HEK293 (cell line): Measurements from ENCODE around the gene SEC16A.

Source experiments
- CTCF ChIA-PET: fragments of 350-600 bp; formaldehyde crosslinking; extraction: SDS; loops from one replicate; lab custom pipeline; 2021; ENCODE audit warnings: antibody characterized with exemption; lab: Yijun Ruan, JAX
- POLR2A ChIA-PET: fragments of 300-600 bp; formaldehyde crosslinking; extraction: SDS; loops from one replicate; lab custom pipeline; 2020; ENCODE audit warnings: antibody characterized with exemption, inconsistent platforms; lab: Yijun Ruan, JAX
- H3K27ac ChIP-seq: fragments of 200-500 bp; sonication (Bioruptor generic); 2 replicates; pipeline ENCODE4 v1.5.1; 2014; ENCODE audit warnings: low read depth, low read length, control low read depth, inconsistent platforms; ENCODE audit errors: extremely low read depth
- H3K36me3 ChIP-seq, 2 experiments: fragments of 200-500 bp in 1 of 2; sonication (Bioruptor generic) in 1 of 2; 1 replicate in 1 of 2; 2 replicates in 1 of 2; pipeline ENCODE4 v1.5.1; 2014 to 2017; ENCODE audit warnings: inconsistent platforms in 2 of 2, low read length in 2 of 2; ENCODE audit not compliant: control insufficient read depth in 2 of 2, insufficient read depth in 1 of 2
- H3K4me1 ChIP-seq: fragments of 200-500 bp; sonication (Bioruptor generic); 2 replicates; pipeline ENCODE4 v1.5.1; 2014; ENCODE audit warnings: mild to moderate bottlenecking, low read length, inconsistent platforms; ENCODE audit not compliant: control insufficient read depth, insufficient read depth
- H3K4me3 ChIP-seq: 2 replicates; pipeline ENCODE4 v1.5.1; 2011; ENCODE audit warnings: low read depth, mild to moderate bottlenecking, control low read depth, low read length, moderate library complexity
- H3K9me3 ChIP-seq: fragments of 200-500 bp; sonication (Bioruptor generic); 2 replicates; pipeline ENCODE4 v1.5.1; 2014; ENCODE audit warnings: low read depth, low read length, inconsistent platforms; ENCODE audit not compliant: control insufficient read depth, insufficient read depth
- ELK4 ChIP-seq: IDR thresholded peaks from 2 replicates; pipeline ENCODE4 v1.6.1; 2011; ENCODE audit warnings: mild to moderate bottlenecking, low read depth, low read length, borderline replicate concordance
- HOXA7 ChIP-seq: sonication (generic); formaldehyde crosslinking; IDR thresholded peaks from 2 replicates; pipeline ENCODE4 v1.8.1; 2022; ENCODE audit warnings: missing genetic modification reagents, borderline replicate concordance
- KLF7 ChIP-seq: fragments of 450-650 bp; formaldehyde crosslinking; IDR thresholded peaks from 2 replicates; pipeline ENCODE4 v1.5.1; 2016; ENCODE audit warnings: missing biosample characterization, missing genetic modification characterization, borderline replicate concordance
- MYNN ChIP-seq: fragments of 450-650 bp; formaldehyde crosslinking; IDR thresholded peaks from 2 replicates; pipeline ENCODE4 v1.5.1; 2016; ENCODE audit warnings: missing biosample characterization, missing genetic modification characterization, borderline replicate concordance
- PRDM1 ChIP-seq: fragments of 450-650 bp; formaldehyde crosslinking; IDR thresholded peaks from 2 replicates; pipeline ENCODE4; 2016; ENCODE audit warnings: missing biosample characterization, missing genetic modification characterization
- REPIN1 ChIP-seq: fragments of 450-650 bp; formaldehyde crosslinking; IDR thresholded peaks from 2 replicates; pipeline ENCODE4 v1.5.1; 2017; ENCODE audit warnings: missing biosample characterization, missing genetic modification characterization, low read depth
- SP3 ChIP-seq: fragments of 450-650 bp; formaldehyde crosslinking; IDR thresholded peaks from 2 replicates; pipeline ENCODE4 v1.5.1; 2016; ENCODE audit warnings: missing biosample characterization, missing genetic modification characterization
- ZBTB6 ChIP-seq: fragments of 450-650 bp; formaldehyde crosslinking; IDR thresholded peaks from 2 replicates; pipeline ENCODE4 v1.5.1; 2017; ENCODE audit warnings: missing biosample characterization, missing genetic modification characterization
- ZBTB7A ChIP-seq: fragments of 450-650 bp; formaldehyde crosslinking; IDR thresholded peaks from 2 replicates; pipeline ENCODE4 v1.5.1; 2016; ENCODE audit warnings: low read depth, missing biosample characterization, missing genetic modification characterization
- ZNF24 ChIP-seq: fragments of 450-650 bp; formaldehyde crosslinking; IDR thresholded peaks from 2 replicates; pipeline ENCODE4 v1.5.1; 2016; ENCODE audit warnings: missing biosample characterization, missing genetic modification characterization
- ZNF26 ChIP-seq: fragments of 450-650 bp; formaldehyde crosslinking; IDR thresholded peaks from 2 replicates; pipeline ENCODE4 v1.5.1; 2016; ENCODE audit warnings: missing biosample characterization, missing genetic modification characterization
- ZNF292 ChIP-seq: fragments of 450-650 bp; formaldehyde crosslinking; IDR thresholded peaks from 2 replicates; pipeline ENCODE4 v1.5.1; 2016; ENCODE audit warnings: low read depth, missing biosample characterization, missing genetic modification characterization, borderline replicate concordance
- ZNF311 ChIP-seq: fragments of 450-650 bp; formaldehyde crosslinking; IDR thresholded peaks from 2 replicates; pipeline ENCODE4 v1.5.1; 2017; ENCODE audit warnings: missing biosample characterization, missing genetic modification characterization, borderline replicate concordance
- ZNF350 ChIP-seq: fragments of 450-650 bp; formaldehyde crosslinking; IDR thresholded peaks from 2 replicates; pipeline ENCODE4 v1.5.0; 2017; ENCODE audit warnings: missing biosample characterization, mild to moderate bottlenecking, missing genetic modification characterization
- ZNF488 ChIP-seq: fragments of 450-650 bp; formaldehyde crosslinking; IDR thresholded peaks from 2 replicates; pipeline ENCODE4 v1.5.1; 2016; ENCODE audit warnings: missing biosample characterization, missing genetic modification characterization
- ZNF621 ChIP-seq: fragments of 450-650 bp; formaldehyde crosslinking; IDR thresholded peaks from 2 replicates; pipeline ENCODE4 v1.5.1; 2017; ENCODE audit warnings: missing biosample characterization, missing genetic modification characterization
- ZNF639 ChIP-seq: fragments of 450-650 bp; formaldehyde crosslinking; IDR thresholded peaks from 2 replicates; pipeline ENCODE4 v1.5.1; 2016; ENCODE audit warnings: missing biosample characterization, missing genetic modification characterization
- ZNF777 ChIP-seq: fragments of 450-650 bp; formaldehyde crosslinking; IDR thresholded peaks from 2 replicates; pipeline ENCODE4 v1.5.1; 2017; ENCODE audit warnings: missing biosample characterization, missing genetic modification characterization, borderline replicate concordance
- ZNF792 ChIP-seq: fragments of 450-650 bp; formaldehyde crosslinking; IDR thresholded peaks from 2 replicates; pipeline ENCODE4 v1.5.1; 2016; ENCODE audit warnings: missing biosample characterization, missing genetic modification characterization
- ZSCAN23 ChIP-seq: fragments of 450-650 bp; formaldehyde crosslinking; IDR thresholded peaks from 2 replicates; pipeline ENCODE4 v1.5.1; 2016; ENCODE audit warnings: missing biosample characterization, missing genetic modification characterization
- TF ChIP-seq, protein P1 (sequence below): fragments of 450-650 bp; formaldehyde crosslinking; IDR thresholded peaks from 2 replicates; pipeline ENCODE4 v1.5.1; 2016; ENCODE audit warnings: missing biosample characterization, missing genetic modification characterization, borderline replicate concordance

SEC16A gene

GRCh38 chr9:136394312-136395019 lies 88.4 kb downstream of the SEC16A start:
- Histone ChIP-seq H3K36me3 (peaks cover 14 to 88% of the 10 kb centered on the region in 2 experiments), H3K27ac (no peak overlapping the region), H3K4me3 (no peak overlapping the region), H3K9me3 (no peaks in the 10 kb centered on the region), H3K4me1 (no peaks in the 10 kb centered on the region)
- TF ChIP-seq ZNF777 (no peak), ZNF24 (no peak), MYNN (tag by site-specific recombination) (no peak), ZSCAN23 (no peak), ZNF639 (no peak)
- POLR2A ChIA-PET: interaction anchor here (2.2 to 3.4 kb wide), 2 partner anchors 24 to 32 kb away, joined by 8 to 10 read pairs; partner anchors contain the start of gene DNLZ
- CTCF ChIA-PET: interaction anchor here (0.7 kb wide), 1 partner anchor 154 kb away, joined by 3 read pairs; no protein-coding TSS in a partner anchor

GRCh38 chr9:136393531-136393930 lies 89.3 kb downstream of the SEC16A start:
- Histone ChIP-seq H3K9me3 (no peaks in the 10 kb centered on the region), H3K36me3 (peaks cover 14 to 92% of the 10 kb centered on the region in 2 experiments), H3K27ac (no peak overlapping the region), H3K4me3 (no peak overlapping the region), H3K4me1 (no peaks in the 10 kb centered on the region)
- CTCF ChIA-PET: interaction anchor here (0.7 to 5.1 kb wide), 2 partner anchors 8 to 155 kb away, joined by 3 to 23 read pairs; no protein-coding TSS in a partner anchor
- POLR2A ChIA-PET: interaction anchor here (1.1 to 1.3 kb wide), 3 partner anchors 27 to 39 kb away, joined by 3 to 5 read pairs (median 3); partner anchors contain the start of gene DNLZ
- TF ChIP-seq ZBTB7A (tag by site-specific recombination) (no peak), ZNF621 (tag by site-specific recombination) (no peak), KLF7 (no peak), ZNF792 (tag by site-specific recombination) (no peak), ZNF488 (no peak), PRDM1 (tag by site-specific recombination) (no peak), ZNF311 (no peak), ZNF26 (tag by site-specific recombination) (no peak), ZNF350 (no peak), SP3 (tag by site-specific recombination) (no peak), ELK4 (no peak), ZBTB6 (tag by site-specific recombination) (no peak), HOXA7 (CRISPR knock-in tag) (no peak), REPIN1 (tag by site-specific recombination) (no peak), ZNF292 (tag by site-specific recombination) (no peak)
- TF ChIP-seq, protein P1, sequence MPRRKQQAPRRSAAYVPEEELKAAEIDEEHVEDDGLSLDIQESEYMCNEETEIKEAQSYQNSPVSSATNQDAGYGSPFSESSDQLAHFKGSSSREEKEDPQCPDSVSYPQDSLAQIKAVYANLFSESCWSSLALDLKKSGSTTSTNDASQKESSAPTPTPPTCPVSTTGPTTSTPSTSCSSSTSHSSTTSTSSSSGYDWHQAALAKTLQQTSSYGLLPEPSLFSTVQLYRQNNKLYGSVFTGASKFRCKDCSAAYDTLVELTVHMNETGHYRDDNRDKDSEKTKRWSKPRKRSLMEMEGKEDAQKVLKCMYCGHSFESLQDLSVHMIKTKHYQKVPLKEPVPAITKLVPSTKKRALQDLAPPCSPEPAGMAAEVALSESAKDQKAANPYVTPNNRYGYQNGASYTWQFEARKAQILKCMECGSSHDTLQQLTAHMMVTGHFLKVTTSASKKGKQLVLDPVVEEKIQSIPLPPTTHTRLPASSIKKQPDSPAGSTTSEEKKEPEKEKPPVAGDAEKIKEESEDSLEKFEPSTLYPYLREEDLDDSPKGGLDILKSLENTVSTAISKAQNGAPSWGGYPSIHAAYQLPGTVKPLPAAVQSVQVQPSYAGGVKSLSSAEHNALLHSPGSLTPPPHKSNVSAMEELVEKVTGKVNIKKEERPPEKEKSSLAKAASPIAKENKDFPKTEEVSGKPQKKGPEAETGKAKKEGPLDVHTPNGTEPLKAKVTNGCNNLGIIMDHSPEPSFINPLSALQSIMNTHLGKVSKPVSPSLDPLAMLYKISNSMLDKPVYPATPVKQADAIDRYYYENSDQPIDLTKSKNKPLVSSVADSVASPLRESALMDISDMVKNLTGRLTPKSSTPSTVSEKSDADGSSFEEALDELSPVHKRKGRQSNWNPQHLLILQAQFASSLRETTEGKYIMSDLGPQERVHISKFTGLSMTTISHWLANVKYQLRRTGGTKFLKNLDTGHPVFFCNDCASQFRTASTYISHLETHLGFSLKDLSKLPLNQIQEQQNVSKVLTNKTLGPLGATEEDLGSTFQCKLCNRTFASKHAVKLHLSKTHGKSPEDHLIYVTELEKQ (tag by site-specific recombination): no peak
